GM18868 (cell line): ENCODE data around the gene KMT2B.

Experiments used
- ATAC-seq: cut with Tn5 transposase; IDR thresholded peaks from one replicate; pipeline ENCODE4 v1.9.1; 2021; ENCODE audit warnings: mild to moderate bottlenecking, moderate library complexity; ENCODE audit not compliant: unreplicated experiment

KMT2B gene

DNA sequence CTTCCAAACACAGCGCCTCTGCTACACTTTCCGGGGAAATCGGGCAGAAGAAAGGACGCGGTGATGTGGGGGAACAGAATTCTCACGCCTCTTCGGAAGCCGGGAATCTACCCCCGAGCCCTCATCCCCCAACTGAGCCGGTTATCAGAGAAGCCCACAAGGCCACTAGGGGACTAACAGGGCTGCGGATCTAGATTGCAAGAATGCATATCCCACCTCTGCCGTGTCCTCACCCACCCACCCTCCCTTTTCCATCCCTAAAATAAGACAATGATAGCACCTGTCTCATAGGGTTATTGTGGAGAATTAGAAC, 23.4 kb downstream of the KMT2B start:
- no peak for ATAC-seq

DNA sequence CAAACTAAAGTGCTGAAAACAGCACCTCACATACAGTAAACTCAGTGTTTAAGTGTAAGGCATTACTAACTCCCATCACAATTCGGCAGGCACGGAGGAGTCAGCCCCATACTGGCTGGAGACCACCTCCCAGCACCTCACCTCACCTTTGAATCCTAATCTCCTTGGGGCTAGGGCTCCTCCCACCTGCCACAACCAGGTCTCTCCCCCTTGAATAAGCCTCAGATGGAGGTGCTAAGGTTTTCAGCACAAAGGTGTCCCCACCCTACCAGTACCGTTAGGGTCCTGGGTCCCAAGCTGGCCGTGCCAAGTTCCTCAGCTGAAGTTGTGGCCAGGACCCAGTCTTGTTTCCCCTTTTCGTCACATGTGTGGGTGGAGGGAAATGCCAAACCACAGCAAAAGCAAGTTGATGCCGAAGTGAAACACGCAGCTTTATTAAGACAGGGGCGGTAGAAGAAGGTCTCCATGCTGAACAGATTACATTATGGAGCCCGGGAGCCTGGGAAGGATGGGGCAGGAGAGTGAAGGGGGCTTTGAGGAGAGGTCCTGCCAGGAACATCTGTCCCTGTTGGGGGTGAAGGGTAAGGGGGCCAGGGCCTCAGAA, 24.4 kb downstream of the KMT2B start, which contains the start of gene IGFLR1:
Gene IGFLR1, minus strand, starts transcription at position 332 of the 604 bp plus-strand sequence. CDS start 1,272 bp downstream, outside the sequence.
- ATAC-seq: no peak

DNA sequence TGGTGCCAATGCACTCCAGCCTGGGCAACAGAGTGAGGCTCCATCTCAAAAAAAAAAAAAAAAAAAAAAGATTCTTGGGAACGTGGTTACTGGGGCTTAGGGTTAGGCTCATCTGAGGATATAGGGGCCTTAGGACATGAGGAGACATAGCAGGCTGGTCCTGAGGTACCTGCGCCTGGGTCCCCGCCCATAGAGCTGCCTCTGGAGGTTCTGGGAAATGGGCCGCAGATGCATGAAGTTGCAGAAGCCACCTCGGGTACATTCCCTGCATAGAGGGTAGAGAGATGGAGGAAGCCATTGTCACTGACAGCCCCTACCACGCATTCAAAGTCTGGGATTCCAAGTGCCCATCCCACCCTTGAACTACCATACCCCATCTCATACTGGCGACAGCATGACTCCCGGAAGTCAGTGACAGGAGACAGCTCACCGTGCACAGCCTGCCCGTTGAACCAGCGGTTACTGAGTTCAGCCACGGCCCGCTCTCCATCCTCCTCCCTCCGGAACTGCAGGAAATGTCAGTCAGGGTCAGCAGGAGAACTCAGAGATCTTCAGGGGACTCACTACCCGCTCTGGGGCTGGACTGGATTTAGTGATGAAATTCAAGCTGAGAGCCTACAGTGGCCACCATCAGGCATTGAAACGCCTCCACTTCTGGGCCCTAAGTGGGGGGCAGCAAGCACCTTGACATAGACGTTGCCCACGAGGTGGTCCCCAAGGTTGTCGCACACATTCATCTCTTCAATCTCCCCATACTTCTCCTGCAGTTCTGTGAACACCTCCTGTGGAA, 26.0 kb downstream of the KMT2B start:
- no peak for ATAC-seq

DNA sequence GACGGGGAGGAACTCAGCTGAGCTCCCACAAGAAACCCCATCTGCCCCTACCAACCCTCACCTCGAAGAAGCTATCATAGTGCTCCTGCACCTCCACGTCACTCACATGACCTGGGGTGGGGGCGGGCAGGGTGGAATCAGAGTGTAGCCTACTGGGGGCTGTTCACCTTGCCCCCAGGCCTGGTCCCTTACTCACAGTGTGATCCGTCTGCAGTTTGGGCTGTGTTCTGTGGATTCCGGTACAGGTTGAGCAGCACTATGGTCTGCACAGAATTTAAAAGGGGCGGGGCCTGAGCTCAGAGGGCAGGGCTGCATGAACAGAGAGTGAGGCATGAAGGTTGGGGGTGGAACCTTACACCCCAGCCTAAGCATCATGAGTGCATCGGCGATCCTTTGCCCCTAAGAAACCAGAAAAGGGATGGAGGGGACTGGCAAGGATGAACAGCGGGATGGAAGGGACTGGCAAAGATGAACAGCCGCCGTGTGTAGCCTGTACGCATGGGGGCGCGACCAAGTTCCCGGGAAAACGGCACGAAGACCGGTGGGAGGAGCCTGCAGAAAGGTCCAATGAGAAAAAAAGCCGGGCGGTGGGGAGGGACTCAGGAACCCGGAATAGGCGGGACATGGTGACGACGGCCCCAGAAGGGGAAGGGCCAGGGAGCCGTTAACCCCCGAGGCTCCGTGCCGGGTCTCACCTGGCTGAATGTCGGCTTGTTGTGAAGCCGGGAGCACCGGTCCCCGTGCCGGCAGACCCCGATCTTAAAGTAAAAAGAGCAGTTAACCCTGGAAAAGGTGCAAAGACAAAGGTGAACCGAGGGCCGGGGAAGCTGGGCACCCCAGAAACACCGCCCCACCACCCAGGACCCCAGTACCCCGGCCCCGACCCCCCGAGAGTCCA, 26.9 kb downstream of the KMT2B start:
- ATAC-seq: no peak

DNA sequence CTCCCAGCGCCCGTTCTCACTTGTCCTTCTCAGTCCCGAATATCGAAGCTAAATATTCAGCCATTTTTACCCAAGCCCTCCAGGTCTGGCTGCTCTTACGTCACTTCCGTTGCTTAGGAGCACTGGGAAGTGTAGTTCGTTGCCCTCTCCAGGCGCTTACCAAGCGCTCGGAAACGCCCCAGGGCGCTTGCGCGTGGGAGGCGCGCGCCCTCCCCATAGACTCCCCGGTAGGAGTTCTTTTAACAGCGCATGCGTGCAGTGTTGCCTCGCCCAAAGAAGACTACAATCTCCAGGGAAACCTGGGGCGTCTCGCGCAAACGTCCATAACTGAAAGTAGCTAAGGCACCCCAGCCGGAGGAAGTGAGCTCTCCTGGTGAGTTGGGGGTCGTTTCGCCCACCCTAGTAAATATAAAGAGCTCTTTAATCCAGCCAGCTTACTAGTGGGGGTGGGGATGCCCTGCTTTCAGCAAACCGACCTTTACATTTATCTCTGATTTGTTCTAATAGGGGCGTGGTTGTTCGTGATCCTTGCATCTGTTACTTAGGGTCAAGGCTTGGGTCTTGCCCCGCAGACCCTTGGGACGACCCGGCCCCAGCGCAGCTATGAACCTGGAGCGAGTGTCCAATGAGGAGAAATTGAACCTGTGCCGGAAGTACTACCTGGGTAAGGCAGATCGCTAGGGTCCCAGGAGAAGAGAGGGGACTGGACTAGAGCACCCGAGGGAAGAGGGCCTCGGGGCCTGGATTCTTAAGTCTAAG, 27.7 kb downstream of the KMT2B start, which contains the start of the genes PSENEN and U2AF1L4:
Gene PSENEN, plus strand, starts transcription at position 324 of the 759 bp plus-strand sequence. Its CDS starts 280 bp downstream, at position 604.
Gene U2AF1L4, minus strand, starts transcription at position 91 of the 759 bp plus-strand sequence. Its CDS starts 27 bp downstream, at position 64.
- ATAC-seq: peak; percentile 43

DNA sequence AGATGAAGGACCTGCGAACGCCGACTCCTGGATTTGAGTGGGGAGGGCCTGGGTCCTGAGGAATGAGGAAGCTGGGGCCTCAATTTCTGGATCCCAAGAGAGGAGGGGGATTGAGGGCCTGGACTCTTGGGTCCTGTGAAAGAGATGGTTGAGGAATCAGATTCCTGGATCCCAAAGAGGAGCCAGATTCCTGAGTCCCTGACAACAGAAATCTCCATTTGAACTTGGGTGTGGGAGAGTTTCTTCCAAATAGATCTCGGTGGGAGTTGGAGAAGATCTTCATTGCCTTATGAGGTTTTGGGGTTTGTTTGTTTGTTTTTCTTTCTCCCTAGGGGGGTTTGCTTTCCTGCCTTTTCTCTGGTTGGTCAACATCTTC, 28.3 kb downstream of the KMT2B start:
- ATAC-seq: no peak

DNA sequence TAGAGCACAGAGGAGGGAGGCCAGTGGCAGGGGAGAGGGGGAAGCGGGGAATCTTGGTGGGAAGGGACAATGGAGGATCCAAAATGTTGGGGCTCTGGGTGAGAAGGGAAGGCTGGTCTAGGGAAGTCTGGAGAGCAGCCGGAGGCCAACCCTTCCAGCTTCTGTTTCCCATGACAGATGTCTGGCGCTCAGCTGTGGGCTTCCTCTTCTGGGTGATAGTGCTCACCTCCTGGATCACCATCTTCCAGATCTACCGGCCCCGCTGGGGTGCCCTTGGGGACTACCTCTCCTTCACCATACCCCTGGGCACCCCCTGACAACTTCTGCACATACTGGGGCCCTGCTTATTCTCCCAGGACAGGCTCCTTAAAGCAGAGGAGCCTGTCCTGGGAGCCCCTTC, 28.7 kb downstream of the KMT2B start:
- no peak for ATAC-seq

DNA sequence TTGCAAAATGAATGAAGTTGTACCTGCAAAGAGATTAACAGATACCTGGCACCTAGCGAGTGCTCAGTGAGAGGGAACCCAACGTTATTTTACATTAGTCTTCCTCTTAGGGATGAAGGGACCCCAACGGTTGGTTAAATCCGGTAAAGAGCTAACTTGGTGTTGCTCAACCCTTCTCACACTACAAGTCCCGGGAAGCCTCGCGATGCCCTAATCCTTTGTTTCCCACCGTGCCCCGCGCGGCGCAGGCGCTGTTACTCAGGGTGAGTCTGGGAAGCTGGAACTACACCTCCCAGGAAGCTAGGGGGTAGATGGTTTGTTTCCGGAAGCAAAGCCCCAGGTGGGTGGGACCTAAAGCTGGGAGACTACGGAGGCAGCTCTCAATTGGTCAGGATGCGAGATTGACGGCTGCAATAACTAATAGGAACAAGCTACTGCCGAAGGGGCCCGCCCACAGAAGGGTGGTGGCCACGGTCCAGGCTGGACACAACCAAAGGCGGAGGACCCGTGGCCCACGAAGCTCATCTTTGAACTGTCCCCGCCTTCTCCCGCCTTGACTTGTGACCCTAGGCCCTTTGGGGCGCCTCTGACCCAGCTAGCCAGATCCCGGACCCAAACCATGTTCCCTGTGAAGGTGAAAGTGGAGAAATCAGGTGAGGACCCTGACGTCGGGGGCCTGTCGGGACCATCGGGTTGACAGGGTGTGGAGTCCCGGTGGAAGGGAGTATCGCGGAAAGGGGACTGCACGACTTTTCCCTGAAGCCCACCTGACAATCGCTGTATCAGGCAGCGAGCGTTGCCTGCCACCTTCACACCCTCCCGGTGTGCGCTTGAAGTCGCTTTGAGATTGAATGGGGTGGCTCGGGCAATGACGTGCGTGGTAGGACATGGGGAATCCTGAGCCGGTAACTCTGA, 30.6 kb downstream of the KMT2B start, which contains the start of gene LIN37:
Gene LIN37, plus strand, starts transcription at position 471 of the 915 bp plus-strand sequence. Its CDS starts 149 bp downstream, at position 620.
- ATAC-seq: peak; percentile 77

DNA sequence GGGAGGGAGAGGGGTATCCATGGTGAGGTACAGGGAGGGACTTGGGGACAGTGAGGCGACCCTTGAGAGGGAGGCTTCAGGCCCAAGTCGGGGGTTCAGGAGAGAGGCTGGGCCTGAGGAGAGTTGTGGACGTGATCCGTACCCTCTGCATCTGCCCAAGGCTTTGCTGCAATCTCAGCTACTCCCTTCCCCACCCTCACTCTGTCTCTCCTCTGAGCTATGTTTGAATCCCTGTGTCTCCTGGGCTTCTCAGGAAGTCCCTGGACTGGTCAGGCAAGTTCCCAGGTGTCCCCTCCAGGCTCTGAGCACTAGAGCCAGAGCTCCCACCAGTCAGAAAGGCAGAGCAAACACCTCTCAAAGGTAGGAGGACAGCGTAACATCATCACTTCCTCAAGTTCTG, 32.4 kb downstream of the KMT2B start:
- ATAC-seq: no peak

DNA sequence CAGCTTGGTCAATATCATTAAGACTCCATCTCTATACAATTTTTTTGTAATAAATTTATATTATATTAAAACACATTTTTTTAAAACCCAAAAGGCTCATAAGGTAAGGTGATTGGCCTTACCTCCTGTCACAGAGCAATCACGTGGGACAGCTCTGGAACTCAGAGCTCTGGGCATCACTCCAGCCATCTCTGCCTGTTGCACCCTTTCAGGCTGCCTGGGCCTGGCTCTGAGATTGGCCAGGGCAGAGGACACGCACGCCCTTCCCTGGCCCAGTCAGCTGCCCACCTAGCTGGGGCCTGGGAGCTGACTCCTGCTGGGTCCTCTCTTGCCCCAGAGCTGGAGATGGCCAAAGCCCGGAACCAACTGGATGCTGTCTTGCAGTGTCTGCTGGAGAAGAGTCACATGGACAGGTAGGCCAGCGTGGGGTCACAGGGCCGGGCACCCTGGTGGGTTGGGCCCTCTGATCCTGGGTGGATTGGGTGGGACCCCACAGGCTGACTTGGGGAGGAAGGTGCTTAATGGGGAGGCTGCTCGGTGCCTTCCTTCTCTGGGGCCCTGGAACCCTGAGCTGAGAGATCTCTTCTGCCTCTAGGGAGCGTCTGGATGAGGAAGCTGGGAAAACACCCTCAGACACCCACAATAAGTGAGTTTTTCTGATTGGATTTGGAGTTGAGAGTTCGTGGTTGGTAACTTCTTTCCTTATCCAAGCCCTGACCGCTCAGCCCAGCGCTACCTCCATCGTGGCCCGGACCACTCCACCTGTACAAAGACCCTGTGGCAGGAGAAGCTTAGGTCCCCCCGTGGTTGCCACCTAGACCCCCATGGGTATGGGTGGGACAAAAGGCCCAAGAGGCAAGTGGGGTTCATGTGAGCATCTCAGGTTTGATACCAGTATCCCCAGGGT, 34.3 kb downstream of the KMT2B start:
- ATAC-seq: no peak

DNA sequence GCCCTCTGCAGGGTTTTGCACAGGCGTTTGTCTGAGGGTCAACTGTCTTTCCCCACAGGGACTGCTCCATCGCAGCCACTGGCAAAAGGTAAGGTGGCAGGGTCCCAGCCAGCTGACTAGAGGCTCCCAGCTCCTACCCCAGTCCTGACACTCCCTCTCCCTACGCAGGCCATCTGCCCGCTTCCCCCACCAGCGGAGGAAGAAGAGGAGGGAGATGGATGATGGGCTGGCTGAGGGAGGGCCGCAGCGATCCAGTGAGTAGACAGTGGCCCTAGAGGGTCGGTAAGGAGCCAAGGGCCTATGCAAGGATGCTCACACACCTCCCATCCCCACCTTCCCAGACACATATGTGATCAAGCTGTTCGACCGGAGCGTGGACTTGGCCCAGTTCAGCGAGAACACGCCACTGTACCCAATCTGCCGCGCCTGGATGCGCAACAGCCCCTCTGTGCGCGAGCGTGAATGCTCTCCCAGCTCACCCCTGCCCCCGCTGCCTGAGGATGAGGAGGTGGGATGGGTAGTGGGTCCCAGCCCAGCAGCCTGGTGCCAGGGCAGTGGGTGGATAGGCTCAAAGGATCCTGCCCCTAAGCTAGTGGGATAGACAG, 35.0 kb downstream of the KMT2B start:
- ATAC-seq: no peak

DNA sequence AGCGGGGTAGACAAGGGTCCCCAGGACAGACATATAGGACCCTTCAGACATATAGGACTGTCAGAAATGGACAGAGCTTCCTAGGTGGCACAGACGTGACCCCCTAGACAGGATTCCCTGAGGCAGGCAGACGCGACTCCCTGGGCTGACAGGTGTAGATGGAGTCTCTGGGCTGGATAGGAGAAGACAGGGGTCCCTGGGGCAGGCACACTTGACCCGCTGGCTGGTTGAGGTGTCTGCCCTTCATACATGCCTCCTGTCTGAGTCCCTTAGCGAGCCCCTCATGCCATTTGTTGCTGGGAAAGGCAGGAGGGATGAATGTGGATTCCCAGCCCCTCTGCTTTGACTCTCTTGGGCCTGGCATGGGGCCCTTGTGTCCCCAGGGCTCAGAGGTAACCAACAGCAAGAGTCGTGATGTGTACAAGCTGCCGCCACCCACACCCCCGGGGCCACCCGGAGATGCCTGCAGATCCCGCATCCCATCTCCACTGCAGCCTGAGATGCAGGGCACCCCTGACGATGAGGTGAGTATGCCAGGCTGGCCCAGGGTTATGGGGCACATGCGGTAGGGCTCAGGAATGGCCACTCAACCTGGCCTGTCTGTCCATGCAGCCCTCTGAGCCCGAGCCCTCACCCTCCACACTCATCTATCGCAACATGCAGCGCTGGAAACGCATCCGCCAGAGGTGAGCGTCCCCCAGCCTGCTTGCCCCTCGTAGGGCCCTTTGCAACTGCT, 36.0 kb downstream of the KMT2B start:
- ATAC-seq: no peak

DNA sequence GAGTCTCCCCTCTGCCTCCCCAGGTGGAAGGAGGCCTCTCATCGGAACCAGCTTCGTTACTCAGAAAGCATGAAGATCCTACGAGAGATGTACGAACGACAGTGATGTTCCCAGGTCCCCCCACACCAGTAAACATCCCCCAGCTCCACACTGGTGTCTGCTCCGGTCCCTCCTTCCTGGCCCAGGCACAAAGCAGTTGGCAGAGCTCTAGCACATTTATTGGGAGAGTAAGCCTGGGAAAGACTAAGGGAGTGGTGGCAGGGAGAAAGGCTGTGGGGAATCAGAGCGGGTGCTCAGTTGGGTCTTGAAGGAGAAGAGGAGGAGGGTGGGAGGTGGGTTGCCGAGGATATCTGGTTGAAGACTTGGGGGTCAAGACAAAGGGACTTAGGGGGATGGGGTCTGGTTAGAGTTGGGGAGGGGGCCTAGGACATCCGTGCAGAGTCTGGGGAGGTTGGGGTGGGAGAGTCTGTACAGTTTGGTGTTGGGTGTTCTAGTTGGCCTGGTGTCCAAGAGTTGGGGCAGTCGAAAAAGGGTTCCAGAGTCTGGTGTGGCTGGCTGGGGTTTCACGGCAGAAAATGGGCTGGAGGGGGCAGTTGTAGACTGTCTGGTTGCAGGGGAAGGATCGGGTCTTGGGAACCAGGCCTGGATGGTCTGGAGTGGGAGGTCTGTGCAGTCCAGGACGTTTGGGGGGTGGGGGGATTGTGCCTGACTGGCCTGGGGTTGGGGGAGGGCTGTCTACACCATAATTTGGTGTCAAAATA, 36.7 kb downstream of the KMT2B start:
- ATAC-seq: no peak

DNA sequence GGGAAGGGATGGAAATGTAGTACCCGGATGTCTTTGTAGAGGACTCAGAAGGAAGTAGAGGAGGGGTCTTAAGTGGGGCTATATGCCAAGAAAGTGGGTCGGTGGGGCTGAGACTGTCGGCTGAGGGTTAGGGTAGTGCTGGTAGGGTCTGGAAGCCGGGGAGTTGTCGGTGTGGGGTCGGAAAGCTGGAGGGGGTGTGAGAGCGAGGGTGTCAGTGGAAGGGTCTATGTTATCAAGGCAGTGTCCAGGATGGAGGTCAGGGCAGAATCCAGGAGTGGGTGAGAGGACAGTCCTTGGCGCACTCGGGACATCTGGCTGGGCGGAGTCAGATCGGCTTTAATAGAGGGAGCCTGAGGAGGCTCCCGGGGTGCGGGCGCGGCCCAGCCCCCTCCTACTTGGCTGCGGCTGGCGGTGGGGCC, 37.3 kb downstream of the KMT2B start:
- ATAC-seq: no peak

DNA sequence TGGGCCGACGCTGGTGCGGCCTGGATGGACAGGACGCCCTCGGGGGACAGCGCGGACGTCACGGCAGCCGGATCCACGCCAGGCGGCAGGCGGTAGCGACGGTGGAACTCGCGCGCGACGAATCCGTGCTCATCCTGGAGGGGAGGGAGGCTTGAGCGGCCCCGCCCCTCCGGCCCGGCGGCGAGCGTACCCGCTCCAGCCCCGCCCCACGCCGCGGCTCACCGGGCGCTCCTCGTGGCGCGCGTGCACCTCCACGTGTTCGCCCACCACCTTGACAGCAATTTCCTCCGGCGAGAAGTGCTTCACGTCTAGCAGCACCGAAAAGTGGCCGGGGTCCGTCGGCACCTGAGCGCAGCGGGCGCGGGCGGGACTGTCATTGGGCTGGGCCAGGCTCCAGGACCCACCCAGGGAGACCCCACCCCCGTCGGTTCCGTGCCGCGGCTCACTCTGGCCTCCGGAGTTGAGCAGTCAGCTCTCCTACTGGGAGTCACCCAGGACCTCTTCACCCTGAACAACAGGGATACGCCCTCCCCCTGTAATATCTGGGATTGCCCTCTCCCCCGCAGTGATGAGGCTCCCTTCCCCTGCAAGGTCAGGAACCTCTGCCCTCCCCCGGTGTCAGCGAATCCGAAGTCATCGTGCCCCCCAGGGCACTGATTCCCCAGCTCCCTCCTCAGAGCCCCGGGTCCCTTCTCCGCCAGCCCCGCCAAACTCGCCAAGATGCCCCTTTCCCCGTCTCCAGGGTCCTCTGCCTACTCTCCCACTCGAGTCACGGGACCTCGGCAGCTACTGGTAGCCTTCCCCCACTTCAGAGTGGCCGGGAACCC, 38.0 kb downstream of the KMT2B start:
- ATAC-seq: no peak
